ENCODE measurements around the gene GALK2. TPM values are rescaled to one million over a fixed set of nuclear protein-coding genes. Genes with fewer than 3 reads are reported as not detected.

The GALK2 gene
- total and polyA plus RNA-seq, 7 donors = 14.7 to 36.0 (median 16.3) TPM

- H3K4me1 ChIP-seq = no peaks in the 10 kb centered on the region
- 89 to 92% (median 90%) methylated on average over 3 of the region's 3 CpGs for WGBS, 3 donors
- no peak overlapping the region for H3K4me3 ChIP-seq
- DNase-seq (no peak), ATAC-seq (no peak)
- intact Hi-C loops (cut with DNase I) = loop anchor here in 1 of 2 donors (10.0 kb wide), 1 partner anchor 111 kb away; no protein-coding TSS in a partner anchor
- H3K27me3 ChIP-seq (ENCODE audit: insufficient read depth in 3 of 3, low read length in 2 of 3) = no peaks in the 10 kb centered on the region
- H3K36me3 ChIP-seq (ENCODE audit: insufficient read depth in 1 of 2, low read depth in 1 of 2) = peaks cover 6 to 100% of the 10 kb centered on the region in 2 donors
- H3K9me3 ChIP-seq = no peaks in the 10 kb centered on the region
- H3K27ac ChIP-seq = no peak overlapping the region
- TF ChIP-seq, protein P1, sequence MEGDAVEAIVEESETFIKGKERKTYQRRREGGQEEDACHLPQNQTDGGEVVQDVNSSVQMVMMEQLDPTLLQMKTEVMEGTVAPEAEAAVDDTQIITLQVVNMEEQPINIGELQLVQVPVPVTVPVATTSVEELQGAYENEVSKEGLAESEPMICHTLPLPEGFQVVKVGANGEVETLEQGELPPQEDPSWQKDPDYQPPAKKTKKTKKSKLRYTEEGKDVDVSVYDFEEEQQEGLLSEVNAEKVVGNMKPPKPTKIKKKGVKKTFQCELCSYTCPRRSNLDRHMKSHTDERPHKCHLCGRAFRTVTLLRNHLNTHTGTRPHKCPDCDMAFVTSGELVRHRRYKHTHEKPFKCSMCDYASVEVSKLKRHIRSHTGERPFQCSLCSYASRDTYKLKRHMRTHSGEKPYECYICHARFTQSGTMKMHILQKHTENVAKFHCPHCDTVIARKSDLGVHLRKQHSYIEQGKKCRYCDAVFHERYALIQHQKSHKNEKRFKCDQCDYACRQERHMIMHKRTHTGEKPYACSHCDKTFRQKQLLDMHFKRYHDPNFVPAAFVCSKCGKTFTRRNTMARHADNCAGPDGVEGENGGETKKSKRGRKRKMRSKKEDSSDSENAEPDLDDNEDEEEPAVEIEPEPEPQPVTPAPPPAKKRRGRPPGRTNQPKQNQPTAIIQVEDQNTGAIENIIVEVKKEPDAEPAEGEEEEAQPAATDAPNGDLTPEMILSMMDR (IDR thresholded peaks at IDR 0.05) = no peak
Measured at GRCh38 chr15:49135911-49136310, 34.1 kb upstream of the GALK2 start.

- Histone ChIP-seq H3K4me3 (no peak overlapping the region), H3K27ac (no peak overlapping the region), H3K36me3 (ENCODE audit: insufficient read depth in 1 of 2, low read depth in 1 of 2) (peaks cover 10 to 100% of the 10 kb centered on the region in 2 donors), H3K27me3 (ENCODE audit: insufficient read depth in 3 of 3, low read length in 2 of 3) (no peaks in the 10 kb centered on the region), H3K4me1 (no peaks in the 10 kb centered on the region), H3K9me3 (no peaks in the 10 kb centered on the region)
- intact Hi-C loops (cut with DNase I) = loop anchor here (1.0 to 10.0 kb wide), 2 partner anchors 113 to 281 kb away; no protein-coding TSS in a partner anchor
- DNase-seq (no peak), ATAC-seq (no peak)
- TF ChIP-seq, protein P1 (IDR thresholded peaks at IDR 0.05) = no peak
- WGBS, 3 donors = 86 to 93% (median 90%) methylated on average over 2 of the region's 2 CpGs
Measured at GRCh38 chr15:49137861-49138260, 32.2 kb upstream of the GALK2 start.

- intact Hi-C loops (cut with DNase I) = loop anchor here in 1 of 2 donors (2.0 kb wide), 1 partner anchor 283 kb away; no protein-coding TSS in a partner anchor
- no peak overlapping the region for H3K27ac ChIP-seq
- H3K9me3 ChIP-seq = no peaks in the 10 kb centered on the region
- H3K4me1 ChIP-seq = peaks cover 32% of the 10 kb centered on the region
- 30 to 40% (median 35%) methylated on average over 3 of the region's 3 CpGs for WGBS, 3 donors
- H3K27me3 ChIP-seq (ENCODE audit: insufficient read depth in 3 of 3, low read length in 2 of 3) = no peaks in the 10 kb centered on the region
- no peak overlapping the region for H3K4me3 ChIP-seq
- TF ChIP-seq, protein P1 (IDR thresholded peaks at IDR 0.05) = peak; percentile 53
- peaks cover 4 to 41% of the 10 kb centered on the region in 2 donors for H3K36me3 ChIP-seq (ENCODE audit: insufficient read depth in 1 of 2, low read depth in 1 of 2)
- peak in 1 of 4 donors; percentile 58 for ATAC-seq
- no peak for DNase-seq
Measured at GRCh38 chr15:49145651-49146609, 24.1 kb upstream of the GALK2 start.

DNA sequence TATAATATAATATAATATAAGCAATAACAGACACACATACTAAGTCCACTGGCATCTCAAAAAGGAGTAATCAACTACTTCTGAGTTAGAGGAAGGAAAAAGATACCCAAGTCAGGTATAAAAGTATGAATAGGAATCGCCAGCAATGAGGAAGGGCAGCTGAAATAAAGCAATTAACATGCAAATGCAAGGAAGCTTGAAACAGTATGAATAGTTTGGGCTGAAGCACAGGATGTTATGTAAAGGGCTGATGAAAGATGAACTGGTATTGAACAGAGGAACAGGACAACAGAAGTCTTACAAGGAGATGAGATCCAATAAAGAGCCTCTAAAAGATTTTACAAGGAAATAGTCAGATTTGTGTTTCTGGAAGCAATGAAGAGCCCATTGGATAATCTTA lies 21.7 kb upstream of the GALK2 start:
- TF ChIP-seq, protein P1 (IDR thresholded peaks at IDR 0.05) = no peak
- WGBS, 3 donors = 52 to 74% (median 57%) methylated on average over 1 of the region's 1 CpG
- no peak for DNase-seq
- ATAC-seq = no peak
- Histone ChIP-seq H3K27ac (no peak overlapping the region), H3K4me1 (peaks cover 40% of the 10 kb centered on the region), H3K4me3 (no peak overlapping the region), H3K27me3 (ENCODE audit: insufficient read depth in 3 of 3, low read length in 2 of 3) (no peaks in the 10 kb centered on the region), H3K9me3 (no peaks in the 10 kb centered on the region), H3K36me3 (ENCODE audit: insufficient read depth in 1 of 2, low read depth in 1 of 2) (peaks cover 0 to 17% of the 10 kb centered on the region in 2 donors)
- intact Hi-C loops (cut with DNase I) = no loop called here
